Mucosa of descending colon (tissue), 3 donors: ENCODE data around the gene POR. TPM values are rescaled to one million over a fixed set of nuclear protein-coding genes. Genes with fewer than 3 reads are reported as not detected.
"Not testable (repeated sequence)": the region's sequence is repeated elsewhere in the genome, so short reads cannot be mapped to it uniquely, and the experiment has no call there.

ENCODE experiments used
- ATAC-seq: fragments of 200-7000 bp; cut with Tn5 transposase; one replicate; pipeline ENCODE4 v1.9.1; 2020; ENCODE audit warnings: mild to moderate bottlenecking, moderate library complexity
- DNase-seq, 3 donors: peaks; one replicate each; pipeline ENCODE4 v3.0.0-alpha.2; 2020
- H3K36me3 ChIP-seq: fragments of 200-600 bp; one replicate; pipeline ENCODE4 v1.8.0; 2021; ENCODE audit warnings: low read depth, mild to moderate bottlenecking
- H3K4me1 ChIP-seq: fragments of 200-600 bp; one replicate; pipeline ENCODE4 v1.8.0; 2021; ENCODE audit warnings: low read depth, mild to moderate bottlenecking
- H3K4me3 ChIP-seq: fragments of 200-600 bp; one replicate; pipeline ENCODE4 v1.8.0; 2021; ENCODE audit warnings: mild to moderate bottlenecking
- H3K9me3 ChIP-seq: fragments of 200-600 bp; one replicate; pipeline ENCODE4 v1.8.0; 2021; ENCODE audit warnings: mild to moderate bottlenecking
- CTCF ChIP-seq: fragments of 200-600 bp; IDR thresholded peaks from one replicate; pipeline ENCODE4 v1.8.0; 2022; ENCODE audit warnings: antibody characterized with exemption, mild to moderate bottlenecking
- intact Hi-C, 2 donors: fragments of 100-400 bp; cut with DNase I in 1 of 2; cut with micrococcal nuclease in 1 of 2; formaldehyde crosslinking; loops; one replicate each; pipeline versions ENCODE4 v1.11.0 to v1.11.1; 2022; cut with DNase I, micrococcal nuclease
- total RNA-seq, 3 donors: library from RNA; stranded (reverse); fragmentation: NEBNext Ultra II Directional in 2 of 3; extraction: Animal tissue kit (Norgen Biotek cat#: 25700) in 2 of 3; gene quantifications; one replicate each; pipeline versions ENCODE4 v1.2.1 to v1.2.4, GENCODE V29; 2021 to 2023
- donor health status: DM: no; HTN: no; CAD: no; lungs with moderate emphysema.
- donor health status: DM: no; HTN: no; CAD: no.
- donor health status: DM: no; HTN: yes; CAD: no.

POR gene
- total RNA-seq, 3 donors from 2014 or later, result 76.4 to 122 (median 118) TPM

- no peaks in the 10 kb centered on the region for H3K36me3 ChIP-seq
- H3K4me3 ChIP-seq, result no peak overlapping the region
- ATAC-seq (no peak), DNase-seq (no peak)
- TF ChIP-seq CTCF, result no peak
- intact Hi-C loops, result no loop called here
- no peaks in the 10 kb centered on the region for H3K4me1 ChIP-seq
- H3K9me3 ChIP-seq, result no peaks in the 10 kb centered on the region
These were observed 18.1 kb upstream of the POR start for GRCh38 chr7:75896803-75897327.

- no peaks in the 10 kb centered on the region for H3K36me3 ChIP-seq
- H3K4me3 ChIP-seq, result no peak overlapping the region
- H3K4me1 ChIP-seq, result no peaks in the 10 kb centered on the region
- ATAC-seq, result no peak
- H3K9me3 ChIP-seq, result no peaks in the 10 kb centered on the region
- no peak for TF ChIP-seq CTCF
- DNase-seq, result no peak
- intact Hi-C loops, result no loop called here
These were observed 14.2 kb upstream of the POR start for GRCh38 chr7:75900617-75901315.

- H3K36me3 ChIP-seq, result no peaks in the 10 kb centered on the region
- no peaks in the 10 kb centered on the region for H3K9me3 ChIP-seq
- peak; percentile 27 to 64 (median 46) for DNase-seq
- no peak for TF ChIP-seq CTCF
- no peaks in the 10 kb centered on the region for H3K4me1 ChIP-seq
- peak; percentile 66 for ATAC-seq
- H3K4me3 ChIP-seq, result no peak overlapping the region
- intact Hi-C loops, result no loop called here
These were observed 9.0 kb upstream of the POR start for GRCh38 chr7:75905785-75906604.

GRCh38 chr7:75906991-75907667 lies 7.8 kb upstream of the POR start:
- no peak for TF ChIP-seq CTCF
- intact Hi-C loops, result no loop called here
- peak; percentile 48 for ATAC-seq
- Histone ChIP-seq H3K4me1 (no peaks in the 10 kb centered on the region), H3K4me3 (no peak overlapping the region), H3K9me3 (no peaks in the 10 kb centered on the region), H3K36me3 (no peaks in the 10 kb centered on the region)
- DNase-seq, result no peak

GRCh38 chr7:75907668-75908039 lies 7.3 kb upstream of the POR start:
- H3K9me3 ChIP-seq, H3K4me3 ChIP-seq, H3K36me3 ChIP-seq, ATAC-seq, H3K4me1 ChIP-seq, DNase-seq, intact Hi-C loops: not testable (repeated sequence)
